HEK293T (cell line): ENCODE data around the gene PPP2R3A.

ENCODE experiments used
- HDGF ChIP-seq: fragments of 450-650 bp; IDR thresholded peaks from 2 replicates; pipeline ENCODE4 v1.6.1; 2017; ENCODE audit warnings: antibody characterized with exemption, borderline replicate concordance
- NFRKB ChIP-seq: fragments of 450-650 bp; IDR thresholded peaks from 2 replicates; pipeline ENCODE4 v1.6.1; 2016; ENCODE audit warnings: mild to moderate bottlenecking, moderate library complexity
- ZNF384 ChIP-seq: fragments of 450-650 bp; IDR thresholded peaks from 2 replicates; pipeline ENCODE4 v1.6.1; 2016

DNA sequence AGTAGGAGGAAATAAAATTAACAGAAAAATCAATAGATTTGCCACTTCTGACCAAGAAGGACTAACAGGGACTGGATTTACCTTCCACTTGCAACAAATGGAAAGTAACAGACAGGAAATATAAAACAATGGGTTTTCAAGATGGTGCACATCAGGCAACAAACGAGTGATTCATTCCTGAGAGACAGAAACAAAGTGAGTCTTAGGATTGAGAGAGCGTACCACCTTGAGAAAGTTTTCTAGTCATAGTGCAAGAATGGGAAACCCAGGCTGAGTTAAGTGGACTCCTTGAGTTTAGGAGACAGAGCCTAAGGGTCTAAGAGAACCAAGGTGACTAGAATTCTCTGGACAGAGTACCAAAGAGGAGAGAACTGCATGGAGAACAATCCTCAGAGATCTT lies 101.7 kb downstream of the PPP2R3A start:
- TF ChIP-seq NFRKB: no peak
- TF ChIP-seq ZNF384: no peak
- TF ChIP-seq HDGF: no peak
